ENCODE measurements around the gene SOX12. TPM values are rescaled to one million over a fixed set of nuclear protein-coding genes. Genes with fewer than 3 reads are reported as not detected.

The SOX12 gene
- total RNA-seq, 1 donor from 2014 or later = 6.1 TPM

GRCh38 chr20:363319-364078, 38.1 kb downstream of the SOX12 start:
- ChIA-PET POLR2A (interaction anchor here (0.6 to 2.1 kb wide), 2 partner anchors 14 to 17 kb away, joined by 4 to 9 read pairs; partner anchors contain the start of gene TRIB3), CTCF (interaction anchor here (0.9 kb wide), 1 partner anchor 10 kb away, joined by 5 read pairs; no protein-coding TSS in a partner anchor)
- no peak for DNase-seq
- intact Hi-C loops (cut with micrococcal nuclease) = loop anchor here (2.0 kb wide), 1 partner anchor 17 kb away; the partner anchor contains the start of gene TRIB3
- Mint-ChIP-seq H3K27me3 (peaks cover under 1% of the 10 kb centered on the region), H3K9me3 (no peaks in the 10 kb centered on the region), H3K27ac (no peak overlapping the region), H3K4me1 (peaks cover 30% of the 10 kb centered on the region), H3K36me3 (ENCODE audit: low read depth) (no peaks in the 10 kb centered on the region), H3K4me3 (no peak overlapping the region)
- TF ChIP-seq CTCF (IDR thresholded peaks at IDR 0.05) = no peak
- ATAC-seq (ENCODE audit: low read depth) = no peak

DNA sequence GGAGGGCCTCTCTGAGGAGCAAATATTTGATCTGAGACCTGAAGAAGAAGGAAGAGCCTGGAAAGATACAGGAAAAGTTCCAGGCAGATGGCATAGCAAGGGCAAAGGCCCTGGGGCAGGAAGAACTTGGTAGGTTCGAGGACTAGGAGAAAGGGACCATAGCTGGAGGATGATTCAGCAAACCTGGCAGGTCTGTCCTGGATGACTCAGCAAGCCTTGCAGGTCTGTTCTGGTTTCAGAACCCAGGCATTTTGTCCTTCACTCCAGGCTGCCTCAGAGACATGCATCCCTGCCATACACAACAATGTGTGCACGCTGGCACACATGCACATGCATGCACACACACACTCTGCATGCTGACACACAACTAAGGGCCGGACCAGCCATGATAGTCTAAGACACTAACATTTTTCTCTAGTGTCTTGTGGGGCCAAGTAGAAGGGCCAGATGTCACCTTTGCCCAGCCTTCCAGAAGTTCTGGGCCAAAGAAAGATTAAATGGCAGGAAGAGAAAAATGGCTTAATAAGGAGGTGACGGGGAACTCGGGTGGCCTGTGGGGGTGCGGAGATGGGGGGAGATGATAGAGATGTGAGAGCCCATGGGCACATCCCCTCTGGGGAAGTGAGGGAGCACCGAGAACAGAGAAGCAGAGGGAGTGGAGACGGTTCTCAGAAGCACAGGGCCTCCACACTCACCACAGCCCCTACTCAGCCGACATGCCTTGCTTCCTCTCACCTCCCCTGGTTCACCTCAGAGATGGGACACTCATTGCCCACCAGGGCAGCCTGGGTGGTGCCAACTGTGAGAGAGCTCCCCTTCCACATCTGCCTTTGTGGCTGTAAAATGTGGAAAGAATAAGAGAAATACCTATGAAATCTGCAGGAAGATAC, 39.8 kb downstream of the SOX12 start:
- ChIA-PET CTCF (no interaction called here), POLR2A (interaction anchor here (0.6 to 0.7 kb wide), 2 partner anchors 48 to 113 kb away, joined by 3 read pairs; no protein-coding TSS in a partner anchor)
- Mint-ChIP-seq H3K4me1 (peaks cover 25% of the 10 kb centered on the region), H3K9me3 (no peaks in the 10 kb centered on the region), H3K36me3 (ENCODE audit: low read depth) (no peaks in the 10 kb centered on the region), H3K27me3 (peaks cover 5% of the 10 kb centered on the region), H3K4me3 (no peak overlapping the region), H3K27ac (no peak overlapping the region)
- DNase-seq = no peak
- intact Hi-C loops (cut with micrococcal nuclease) = no loop called here
- TF ChIP-seq CTCF (IDR thresholded peaks at IDR 0.05) = no peak
- ATAC-seq (ENCODE audit: low read depth) = no peak

DNA sequence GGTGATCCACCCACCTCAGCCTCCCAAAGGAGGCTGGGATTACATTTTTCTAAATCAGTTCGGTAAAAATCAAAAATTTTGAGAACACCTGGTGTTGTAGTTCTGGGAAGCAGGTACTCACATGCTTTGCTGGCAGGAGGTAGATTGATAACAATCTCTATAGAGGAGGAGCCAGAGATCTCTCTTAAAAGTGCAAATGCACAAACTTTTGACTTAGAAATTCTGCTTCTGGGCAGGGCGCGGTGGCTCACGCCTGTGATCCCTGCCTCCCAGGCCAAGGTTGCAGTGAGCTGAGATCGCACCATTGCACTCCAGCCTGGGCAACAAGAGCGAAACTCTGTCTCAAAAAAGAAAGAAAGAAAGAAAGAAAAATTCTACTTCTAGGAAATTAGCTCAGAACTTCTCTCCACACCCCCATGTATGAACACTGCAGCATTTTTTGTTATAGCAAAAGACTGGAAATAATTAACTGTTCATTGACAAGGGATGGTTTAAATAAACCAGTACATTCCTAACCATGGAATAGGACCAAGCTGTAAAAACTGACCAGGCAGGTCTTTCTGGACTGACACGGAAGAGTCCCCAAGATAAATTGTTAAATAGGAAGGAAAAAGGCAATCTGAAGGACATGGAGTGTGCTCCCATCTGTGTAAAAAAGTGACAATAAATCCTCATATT, 40.8 kb downstream of the SOX12 start:
- TF ChIP-seq CTCF (IDR thresholded peaks at IDR 0.05) = no peak
- peaks cover 5% of the 10 kb centered on the region for H3K27me3 Mint-ChIP-seq
- peaks cover 19% of the 10 kb centered on the region for H3K4me1 Mint-ChIP-seq
- H3K27ac Mint-ChIP-seq = no peak overlapping the region
- DNase-seq (no peak), ATAC-seq (ENCODE audit: low read depth) (no peak)
- POLR2A ChIA-PET = no interaction called here
- H3K9me3 Mint-ChIP-seq = no peaks in the 10 kb centered on the region
- no peaks in the 10 kb centered on the region for H3K36me3 Mint-ChIP-seq (ENCODE audit: low read depth)
- no peak overlapping the region for H3K4me3 Mint-ChIP-seq
- intact Hi-C loops (cut with micrococcal nuclease) = no loop called here
- CTCF ChIA-PET = interaction anchor here (1.2 kb wide), 1 partner anchor 12 kb away, joined by 3 read pairs; no protein-coding TSS in a partner anchor

- Mint-ChIP-seq H3K27ac (no peak overlapping the region), H3K4me1 (peaks cover 12% of the 10 kb centered on the region), H3K36me3 (ENCODE audit: low read depth) (no peaks in the 10 kb centered on the region), H3K9me3 (no peaks in the 10 kb centered on the region), H3K4me3 (no peak overlapping the region), H3K27me3 (peaks cover 5% of the 10 kb centered on the region)
- intact Hi-C loops (cut with micrococcal nuclease) = no loop called here
- TF ChIP-seq CTCF (IDR thresholded peaks at IDR 0.05) = no peak
- CTCF ChIA-PET = interaction anchor here (1.2 kb wide), 1 partner anchor 12 kb away, joined by 3 read pairs; no protein-coding TSS in a partner anchor
- ATAC-seq (ENCODE audit: low read depth) (no peak), DNase-seq (no peak)
- POLR2A ChIA-PET = no interaction called here
Observed at GRCh38 chr20:366719-367485, 41.5 kb downstream of the SOX12 start.
